HEK293T (cell line): ENCODE measurements around the gene APOL3.

Source experiments
- BHLHE40 ChIP-seq: fragments of 450-650 bp; IDR thresholded peaks from 2 replicates; pipeline ENCODE4 v1.6.1; 2016; ENCODE audit warnings: mild to moderate bottlenecking, moderate library complexity, borderline replicate concordance
- CTBP1 ChIP-seq: fragments of 450-650 bp; IDR thresholded peaks from 2 replicates; pipeline ENCODE4 v1.6.1; 2016; ENCODE audit warnings: borderline replicate concordance
- FOXK2 ChIP-seq: fragments of 450-650 bp; IDR thresholded peaks from 2 replicates; pipeline ENCODE4 v1.6.1; 2016; ENCODE audit warnings: mild to moderate bottlenecking
- HDGF ChIP-seq: fragments of 450-650 bp; IDR thresholded peaks from 2 replicates; pipeline ENCODE4 v1.6.1; 2017; ENCODE audit warnings: antibody characterized with exemption, borderline replicate concordance
- ZNF384 ChIP-seq: fragments of 450-650 bp; IDR thresholded peaks from 2 replicates; pipeline ENCODE4 v1.6.1; 2016
- TF ChIP-seq, protein P1 (sequence below): fragments of 450-650 bp; IDR thresholded peaks from 2 replicates; pipeline ENCODE4 v1.6.1; 2016

DNA sequence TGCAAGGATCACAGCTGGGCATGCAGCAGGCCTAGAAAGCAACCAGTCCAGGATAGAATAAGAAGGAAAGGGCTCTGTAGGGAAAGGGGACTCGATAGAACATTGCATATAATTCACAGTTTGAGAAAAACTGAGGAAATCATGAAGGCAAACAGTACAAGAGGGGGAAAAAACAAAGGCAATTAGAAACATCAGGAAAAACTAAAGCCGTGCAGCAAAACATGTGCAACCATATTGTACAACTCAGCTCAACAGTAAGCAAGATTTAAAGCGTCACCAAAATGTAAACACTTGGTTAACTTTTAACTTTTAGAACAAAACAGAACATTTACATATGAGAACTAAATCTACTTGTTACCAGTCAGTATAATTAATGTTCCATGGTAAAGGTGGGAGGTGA is 8.5 kb downstream of the APOL3 start:
- no peak for TF ChIP-seq BHLHE40
- TF ChIP-seq ZNF384, result no peak
- no peak for TF ChIP-seq CTBP1
- no peak for TF ChIP-seq FOXK2
- TF ChIP-seq, protein P1, sequence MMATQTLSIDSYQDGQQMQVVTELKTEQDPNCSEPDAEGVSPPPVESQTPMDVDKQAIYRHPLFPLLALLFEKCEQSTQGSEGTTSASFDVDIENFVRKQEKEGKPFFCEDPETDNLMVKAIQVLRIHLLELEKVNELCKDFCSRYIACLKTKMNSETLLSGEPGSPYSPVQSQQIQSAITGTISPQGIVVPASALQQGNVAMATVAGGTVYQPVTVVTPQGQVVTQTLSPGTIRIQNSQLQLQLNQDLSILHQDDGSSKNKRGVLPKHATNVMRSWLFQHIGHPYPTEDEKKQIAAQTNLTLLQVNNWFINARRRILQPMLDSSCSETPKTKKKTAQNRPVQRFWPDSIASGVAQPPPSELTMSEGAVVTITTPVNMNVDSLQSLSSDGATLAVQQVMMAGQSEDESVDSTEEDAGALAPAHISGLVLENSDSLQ, result no peak
- TF ChIP-seq HDGF, result no peak
